Right cardiac atrium (tissue), 5 donors: ENCODE measurements around the gene DLX2. TPM values are rescaled to one million over a fixed set of nuclear protein-coding genes. Genes with fewer than 3 reads are reported as not detected.
"Not testable (repeated sequence)": the region's sequence is repeated elsewhere in the genome, so short reads cannot be mapped to it uniquely, and the experiment has no call there.

Experiments
- ATAC-seq, 2 donors: fragments of 200-7000 bp; cut with Tn5 transposase; one replicate each; pipeline versions ENCODE4 v1.8.0 to v1.9.1; 2020; ENCODE audit warnings: moderate library complexity in 2 of 2, mild to moderate bottlenecking in 1 of 2
- DNase-seq, 3 donors: peaks; one replicate each; pipeline ENCODE4 v3.0.0-alpha.2; 2020
- H3K27ac ChIP-seq: one replicate; pipeline ENCODE4 v1.5.1; 2013; ENCODE audit warnings: mild to moderate bottlenecking, low read length, control low read depth, moderate library complexity
- H3K27me3 ChIP-seq: one replicate; pipeline ENCODE4 v1.6.1; 2013; ENCODE audit not compliant: control insufficient read depth, insufficient read depth
- H3K4me1 ChIP-seq: one replicate; pipeline ENCODE4 v1.6.1; 2013; ENCODE audit warnings: low read length; ENCODE audit not compliant: control insufficient read depth, insufficient read depth
- H3K4me3 ChIP-seq: one replicate; pipeline ENCODE4 v1.5.1; 2013; ENCODE audit warnings: low read length, control low read depth
- H3K9me3 ChIP-seq: one replicate; pipeline ENCODE4 v1.6.1; 2013; ENCODE audit warnings: low read length; ENCODE audit not compliant: control insufficient read depth
- WGBS: extraction: QIAGEN DNeasy Blood & Tissue Kit; methylation state at CpG from one replicate; pipeline ENCODE4 v1.1.7; 2013; 5-methylcytosine and 5-hydroxymethylcytosine counted together
- intact Hi-C, 4 donors: fragments of 100-400 bp; cut with DNase I; formaldehyde crosslinking; loops; one replicate each; pipeline versions ENCODE4 v1.11.0 to v1.14.0; 2022 to 2023
- polyA plus RNA-seq: library from polyadenylated mRNA; stranded (reverse); fragments of 200-250 nt; gene quantifications from one replicate; pipeline ENCODE4 v1.2.3, GENCODE V29; 2013
- total RNA-seq, 4 donors: library from RNA; stranded (reverse); fragmentation: NEBNext Ultra II Directional; extraction: Animal tissue kit (Norgen Biotek cat#: 25700); gene quantifications; one replicate each; pipeline ENCODE4 v1.2.1, GENCODE V29; 2021
- donor health status: healthy with polysubstance abuse.
- donor health status: DM: no; HTN: yes; CAD: no.
- donor health status: DM: no; HTN: no; CAD: no.
- donor health status: DM: no; HTN: yes; CAD: no; lungs with severe emphysema.
- donor health status: DM: yes; HTN: yes; CAD: no.

Gene DLX2
- total and polyA plus RNA-seq, 5 donors = not detected

DNA sequence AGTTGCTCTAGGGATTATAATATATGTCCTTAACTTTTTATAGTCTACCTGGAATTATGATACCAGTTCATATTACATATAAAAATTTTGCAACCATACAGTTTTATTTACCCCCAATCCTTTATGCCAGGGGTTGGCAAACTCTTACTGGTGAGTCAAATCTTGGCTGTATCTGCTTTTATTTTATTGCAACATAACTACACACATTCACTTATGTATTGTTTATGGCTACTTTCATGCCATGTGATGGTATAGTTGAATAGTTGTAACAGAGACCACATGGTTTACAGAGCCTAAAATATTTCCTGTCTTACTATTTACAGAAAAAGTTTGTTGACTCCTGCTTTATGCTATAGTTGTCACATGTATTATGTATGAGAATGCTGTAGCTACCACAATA lies 25.8 kb upstream of the DLX2 start:
- Histone ChIP-seq H3K27me3 (no peaks in the 10 kb centered on the region), H3K9me3 (no peaks in the 10 kb centered on the region), H3K27ac (no peak overlapping the region), H3K4me3 (no peak overlapping the region), H3K4me1 (no peaks in the 10 kb centered on the region)
- DNase-seq (no peak), ATAC-seq (no peak)
- intact Hi-C loops = no loop called here

DNA sequence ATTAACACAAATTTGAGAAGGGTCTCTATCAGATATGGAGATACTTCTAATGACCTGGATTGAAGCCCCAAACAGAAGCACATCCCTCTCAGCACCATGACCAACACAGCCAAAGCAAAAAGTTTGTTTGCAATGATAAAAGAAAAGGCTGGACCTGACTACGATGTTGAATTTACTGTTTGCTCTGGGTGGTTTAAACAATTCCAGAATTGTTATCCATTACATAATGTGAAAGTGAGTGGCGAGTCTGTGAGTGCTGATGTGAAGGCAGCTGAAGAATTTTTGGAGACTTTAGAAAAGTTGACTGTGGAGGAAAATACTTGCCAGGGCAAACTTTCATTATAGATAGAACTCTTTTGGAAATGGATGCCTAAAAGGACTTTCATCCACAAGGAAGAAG lies 17.4 kb upstream of the DLX2 start:
- no peaks in the 10 kb centered on the region for H3K27me3 ChIP-seq
- no peak overlapping the region for H3K4me3 ChIP-seq
- H3K9me3 ChIP-seq = no peaks in the 10 kb centered on the region
- H3K4me1 ChIP-seq = no peaks in the 10 kb centered on the region
- intact Hi-C loops = no loop called here
- DNase-seq (no peak), ATAC-seq (no peak)
- H3K27ac ChIP-seq = no peak overlapping the region
- 54% methylated on average over 2 of the region's 2 CpGs for WGBS

DNA sequence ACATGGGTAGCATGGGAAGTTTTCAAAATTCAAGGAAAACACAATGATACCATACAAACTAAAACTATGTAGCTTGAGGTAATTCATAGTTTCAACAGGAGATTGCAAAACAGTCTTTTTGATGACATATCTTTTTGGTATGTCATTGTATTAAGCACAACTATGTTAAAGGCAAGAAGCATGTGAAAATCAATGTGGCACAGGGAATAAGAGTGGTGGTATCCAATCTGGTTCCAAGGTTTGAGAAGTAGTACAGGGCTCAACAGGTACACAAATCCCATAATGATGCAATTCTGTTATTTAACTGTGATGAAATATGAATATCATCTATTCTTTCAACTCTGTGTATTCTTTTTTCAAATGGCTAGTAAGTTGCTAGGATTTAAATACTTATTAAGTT lies 16.4 kb upstream of the DLX2 start:
- Histone ChIP-seq H3K27me3 (no peaks in the 10 kb centered on the region), H3K27ac (no peak overlapping the region), H3K4me1 (no peaks in the 10 kb centered on the region), H3K9me3 (no peaks in the 10 kb centered on the region), H3K4me3 (no peak overlapping the region)
- intact Hi-C loops = loop anchor here in 2 of 4 donors (10.0 kb wide), 2 partner anchors 414 to 544 kb away; no protein-coding TSS in a partner anchor
- DNase-seq (no peak), ATAC-seq (no peak)

DNA sequence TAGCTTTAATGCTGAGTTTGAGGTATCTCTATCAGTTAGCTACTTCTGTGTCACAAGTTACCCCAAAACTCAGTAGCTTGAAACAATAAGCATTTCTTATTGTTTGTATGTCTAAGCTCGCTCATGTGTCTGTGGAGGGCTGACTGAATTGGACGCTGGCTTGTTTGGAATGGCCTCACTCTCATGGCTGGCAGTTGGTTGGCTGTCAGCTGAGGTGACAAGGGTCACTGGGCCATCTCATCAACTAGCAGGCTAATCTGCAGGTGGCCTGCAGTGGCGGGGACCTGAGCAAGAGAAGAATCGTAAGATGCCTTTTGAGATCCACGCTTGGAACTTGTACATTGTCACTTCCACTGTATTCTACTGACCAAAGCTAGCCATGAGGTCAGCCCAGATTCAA lies 13.4 kb upstream of the DLX2 start:
- no peak overlapping the region for H3K4me3 ChIP-seq
- H3K4me1 ChIP-seq = no peaks in the 10 kb centered on the region
- H3K27ac ChIP-seq = no peak overlapping the region
- intact Hi-C loops = loop anchor here in 2 of 4 donors (10.0 kb wide), 2 partner anchors 411 to 541 kb away; no protein-coding TSS in a partner anchor
- H3K9me3 ChIP-seq = no peaks in the 10 kb centered on the region
- ATAC-seq (no peak), DNase-seq (no peak)
- 66% methylated on average over 5 of the region's 5 CpGs for WGBS
- no peaks in the 10 kb centered on the region for H3K27me3 ChIP-seq

DNA sequence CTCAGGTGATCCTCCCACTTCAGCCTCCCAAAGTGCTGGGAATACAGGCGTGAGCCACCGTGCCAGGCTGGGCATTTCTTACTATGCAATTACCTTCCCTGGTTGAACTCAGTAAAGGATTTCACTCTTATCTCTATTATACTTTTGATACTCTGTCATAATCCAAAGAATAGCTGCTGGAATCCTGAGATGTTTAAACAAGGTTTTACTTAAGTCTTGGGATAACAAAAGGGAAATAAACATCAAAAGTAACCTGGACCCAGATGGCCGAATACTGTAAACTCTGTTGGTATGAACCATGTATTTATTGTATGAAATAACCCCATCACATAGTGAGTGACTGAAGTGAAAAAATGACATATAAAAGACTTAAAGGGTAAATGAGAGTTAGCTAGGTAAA lies 11.9 kb upstream of the DLX2 start:
- intact Hi-C loops = loop anchor here in 2 of 4 donors (10.0 kb wide), 2 partner anchors 410 to 540 kb away; no protein-coding TSS in a partner anchor
- DNase-seq (no peak), ATAC-seq (no peak)
- H3K27ac ChIP-seq = no peak overlapping the region
- no peak overlapping the region for H3K4me3 ChIP-seq
- 84% methylated on average over 3 of the region's 3 CpGs for WGBS
- H3K4me1 ChIP-seq = no peaks in the 10 kb centered on the region
- H3K9me3 ChIP-seq = no peaks in the 10 kb centered on the region
- H3K27me3 ChIP-seq = no peaks in the 10 kb centered on the region

DNA sequence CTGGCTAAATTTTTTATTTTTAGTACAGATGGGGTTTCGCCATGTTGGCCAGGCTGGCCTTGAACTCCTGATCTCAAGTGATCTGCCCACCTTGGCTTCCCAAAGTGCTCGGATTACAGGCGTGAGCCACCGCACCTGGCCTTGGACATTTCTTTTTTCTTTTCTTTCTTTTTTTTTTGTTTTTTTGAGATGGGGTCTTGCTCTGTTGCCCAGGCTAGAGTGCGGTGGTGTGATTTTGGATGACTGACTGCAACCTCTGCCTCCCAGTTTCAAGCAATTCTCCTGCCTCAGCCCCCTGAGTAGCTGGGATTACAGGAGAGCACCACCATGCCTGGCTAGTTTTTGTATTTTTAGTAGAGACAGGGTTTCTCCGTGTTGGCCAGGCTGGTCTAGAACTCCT lies 11.5 kb upstream of the DLX2 start:
- H3K27ac ChIP-seq, H3K27me3 ChIP-seq, DNase-seq, H3K9me3 ChIP-seq, H3K4me1 ChIP-seq, ATAC-seq, H3K4me3 ChIP-seq: not testable (repeated sequence)
- intact Hi-C loops = loop anchor here in 2 of 4 donors (10.0 kb wide), 2 partner anchors 409 to 539 kb away; no protein-coding TSS in a partner anchor
- 92% methylated on average over 6 of the region's 6 CpGs for WGBS

DNA sequence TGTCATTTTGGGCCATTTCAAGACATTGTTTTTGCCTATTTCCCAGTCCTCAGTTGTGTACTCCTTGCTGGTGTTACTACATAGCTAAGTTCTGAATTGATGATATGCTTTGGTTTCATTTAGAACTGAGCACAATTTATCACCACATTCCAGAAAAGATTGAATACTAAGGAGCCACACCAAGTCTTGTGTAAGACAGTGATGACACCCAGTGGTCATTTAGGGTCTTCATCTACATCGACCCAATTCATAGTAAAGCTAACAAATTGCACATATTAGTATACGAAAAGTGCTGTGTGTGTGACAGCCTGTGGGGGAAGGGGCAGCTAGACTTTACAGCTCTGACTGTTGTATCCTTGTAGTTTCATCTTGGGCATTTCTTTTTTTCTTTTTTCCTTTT lies 10.9 kb upstream of the DLX2 start:
- intact Hi-C loops = loop anchor here in 2 of 4 donors (10.0 kb wide), 2 partner anchors 409 to 539 kb away; no protein-coding TSS in a partner anchor
- 19% methylated on average over 2 of the region's 2 CpGs for WGBS
- Histone ChIP-seq H3K4me3 (no peak overlapping the region), H3K9me3 (no peaks in the 10 kb centered on the region), H3K4me1 (no peaks in the 10 kb centered on the region), H3K27me3 (no peaks in the 10 kb centered on the region), H3K27ac (no peak overlapping the region)
- DNase-seq = no peak
- ATAC-seq = peak; percentile 37 to 51

DNA sequence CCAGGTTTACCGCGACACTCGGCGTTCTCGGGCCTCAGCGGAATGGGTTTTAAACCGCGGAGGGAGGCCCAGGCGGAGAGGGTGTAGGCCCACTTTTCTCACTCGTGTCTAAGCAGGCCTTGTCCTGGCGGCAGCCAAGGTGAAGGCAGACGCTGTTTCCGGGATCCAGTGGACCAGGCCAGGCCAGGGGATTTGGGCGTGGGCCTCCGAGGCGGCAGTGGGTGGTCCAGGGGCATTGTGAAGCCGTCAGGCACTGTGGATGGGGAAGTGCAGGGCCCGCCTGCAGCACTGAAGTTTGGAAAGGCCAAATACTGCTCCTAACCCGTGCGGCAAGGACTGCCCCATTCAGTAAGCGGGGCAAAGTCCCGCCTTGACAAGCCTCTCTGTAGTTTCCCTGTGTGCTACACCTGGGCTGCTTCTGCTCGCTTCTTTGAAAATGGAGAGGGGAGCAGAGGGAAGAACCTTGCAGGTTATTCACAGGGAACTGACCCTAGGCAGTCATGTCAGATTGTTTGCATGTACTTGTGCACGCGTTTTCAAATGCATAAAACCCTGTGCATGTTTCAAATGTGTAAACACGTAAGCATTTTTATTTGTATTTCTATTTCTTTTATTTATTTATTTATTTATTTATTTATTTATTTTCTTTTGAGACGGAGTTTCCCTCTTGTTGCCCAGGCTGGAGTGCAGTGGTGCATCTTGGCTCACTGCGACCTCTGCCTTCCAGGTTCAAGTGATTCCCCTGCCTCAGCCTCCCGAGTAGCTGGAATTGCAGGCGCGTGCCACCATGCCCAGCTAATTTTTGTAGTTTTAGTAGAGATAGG lies 7.5 kb upstream of the DLX2 start:
- WGBS = 48% methylated on average over 31 of the region's 31 CpGs
- H3K27me3 ChIP-seq = no peaks in the 10 kb centered on the region

DNA sequence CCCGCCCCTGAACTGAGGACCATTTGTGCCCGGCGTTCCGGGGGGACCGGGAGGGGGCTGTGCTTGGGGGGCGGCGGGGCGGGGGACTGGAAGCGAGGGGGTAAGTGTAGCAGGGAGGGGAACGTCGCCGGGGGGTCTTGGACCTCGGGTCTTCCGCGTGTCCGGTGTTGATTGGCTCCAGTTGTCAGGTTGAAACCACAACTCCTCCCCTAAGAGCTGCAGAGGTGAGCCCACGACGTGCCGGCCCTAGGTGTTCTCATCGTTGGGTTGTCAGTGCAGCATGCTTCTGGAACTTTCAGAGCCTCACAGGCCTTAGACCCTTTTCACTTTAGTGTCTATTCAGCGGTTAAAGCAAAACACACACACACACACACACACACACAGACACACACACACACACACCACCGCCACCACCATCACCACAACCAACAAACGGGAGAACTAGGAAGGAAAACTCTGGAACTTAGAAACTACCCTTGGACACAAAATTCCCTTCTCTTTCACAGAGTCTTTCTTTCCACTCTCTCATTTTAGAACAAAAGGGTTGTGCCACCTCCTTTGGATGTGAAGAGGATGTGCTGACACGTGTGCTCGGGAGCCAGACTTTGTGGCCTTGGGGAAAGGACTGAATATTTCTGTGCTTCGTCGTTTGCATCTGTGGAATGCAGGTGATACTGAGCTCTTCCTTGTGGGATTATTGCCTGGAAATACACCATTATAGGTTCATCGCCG lies 6.7 kb upstream of the DLX2 start:
- no peak overlapping the region for H3K27ac ChIP-seq
- H3K4me1 ChIP-seq = no peaks in the 10 kb centered on the region
- H3K4me3 ChIP-seq = no peak overlapping the region
- no peaks in the 10 kb centered on the region for H3K27me3 ChIP-seq
- no peaks in the 10 kb centered on the region for H3K9me3 ChIP-seq
- DNase-seq (peak in 1 of 3 donors; percentile 25), ATAC-seq (no peak)
- 23% methylated on average over 29 of the region's 29 CpGs for WGBS
- intact Hi-C loops = loop anchor here in 3 of 4 donors (10.0 kb wide), 2 partner anchors 405 to 515 kb away; no protein-coding TSS in a partner anchor

More for the DNA sequence above, 7.5 kb upstream of the DLX2 start:
- H3K9me3 ChIP-seq = no peaks in the 10 kb centered on the region
- H3K4me1 ChIP-seq = no peaks in the 10 kb centered on the region
- H3K27ac ChIP-seq = no peak overlapping the region
- H3K4me3 ChIP-seq = no peak overlapping the region
- intact Hi-C loops = loop anchor here (10.0 kb wide), 3 partner anchors 405 to 535 kb away; no protein-coding TSS in a partner anchor
- ATAC-seq (no peak), DNase-seq (peak in 2 of 3 donors; percentile 30 to 36)

DNA sequence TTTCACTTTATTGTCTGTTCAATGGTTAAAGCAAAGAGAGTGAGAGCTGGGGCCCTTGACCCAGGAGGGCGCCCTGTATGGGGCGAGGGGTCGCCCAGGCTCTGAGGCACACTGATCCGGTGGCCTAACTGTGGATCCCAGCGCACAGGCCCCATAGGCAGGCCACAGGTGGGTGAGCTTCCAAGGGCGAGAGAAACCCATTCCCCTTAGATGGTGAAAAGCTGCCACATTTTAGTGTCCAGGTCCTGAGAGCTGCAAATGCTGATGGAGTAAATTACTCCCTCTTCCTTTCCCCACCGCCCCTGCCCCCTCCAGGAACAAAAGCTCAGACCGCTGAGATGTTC lies 5.9 kb upstream of the DLX2 start:
- 26% methylated on average over 8 of the region's 8 CpGs for WGBS
- Histone ChIP-seq H3K4me3 (no peak overlapping the region), H3K9me3 (no peaks in the 10 kb centered on the region), H3K4me1 (no peaks in the 10 kb centered on the region), H3K27me3 (no peaks in the 10 kb centered on the region), H3K27ac (no peak overlapping the region)
- intact Hi-C loops = loop anchor here in 3 of 4 donors (10.0 kb wide), 2 partner anchors 404 to 514 kb away; no protein-coding TSS in a partner anchor
- ATAC-seq (no peak), DNase-seq (no peak)
